Rectal smooth muscle tissue (tissue), 1 donor: ENCODE data around the gene NSG2.

Experiments
- H3K27ac ChIP-seq: one replicate; pipeline ENCODE4 v1.7.0; 2013; ENCODE audit warnings: low read depth, low read length, inconsistent platforms
- H3K27me3 ChIP-seq: one replicate; pipeline ENCODE4 v1.7.0; 2013; ENCODE audit warnings: low read length; ENCODE audit not compliant: control insufficient read depth, insufficient read depth
- H3K36me3 ChIP-seq: one replicate; pipeline ENCODE4 v1.7.0; 2013; ENCODE audit warnings: low read length; ENCODE audit not compliant: control insufficient read depth, insufficient read depth
- H3K4me1 ChIP-seq: one replicate; pipeline ENCODE4 v1.7.0; 2013; ENCODE audit warnings: low read length; ENCODE audit not compliant: control insufficient read depth, insufficient read depth
- H3K4me3 ChIP-seq: one replicate; pipeline ENCODE4 v1.7.0; 2013; ENCODE audit warnings: low read length
- H3K9ac ChIP-seq: one replicate; pipeline ENCODE4 v1.7.0; 2013; ENCODE audit warnings: low read length

The NSG2 gene

DNA sequence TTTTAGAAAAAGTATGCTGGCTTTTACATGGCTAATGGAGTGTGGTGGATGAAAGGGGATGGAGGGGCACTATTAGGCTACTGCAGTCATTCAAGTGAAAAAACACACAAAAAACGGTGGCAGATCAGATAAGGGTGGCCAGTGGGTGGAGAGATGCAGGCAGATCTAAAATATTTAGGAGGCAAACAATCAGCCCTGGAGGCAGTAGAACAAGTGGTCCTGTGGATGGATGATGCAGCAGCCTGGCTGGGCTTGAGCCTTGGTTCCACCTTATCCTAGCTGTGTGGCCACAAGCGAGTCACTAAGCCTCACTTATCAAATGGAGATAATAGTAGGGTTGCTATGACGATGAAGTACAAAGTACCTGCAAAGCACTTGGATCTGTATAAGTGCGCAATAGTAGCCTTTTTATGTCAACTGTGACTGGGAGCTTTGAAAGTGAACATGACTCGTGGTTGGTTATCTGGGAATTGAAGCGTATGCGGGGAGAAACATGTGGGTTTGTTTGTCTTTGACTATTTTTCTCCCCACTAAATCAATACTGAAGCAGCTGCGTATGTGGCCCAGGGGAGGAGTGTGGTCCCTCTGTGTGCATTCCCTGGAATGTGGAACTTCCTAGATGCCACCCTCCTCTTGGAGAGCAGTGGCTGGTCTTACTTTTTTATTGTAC, 20.2 kb downstream of the NSG2 start:
- Histone ChIP-seq H3K4me3 (no peak overlapping the region), H3K36me3 (no peaks in the 10 kb centered on the region), H3K4me1 (no peaks in the 10 kb centered on the region), H3K27me3 (no peaks in the 10 kb centered on the region), H3K27ac (no peak overlapping the region), H3K9ac (no peak overlapping the region)

DNA sequence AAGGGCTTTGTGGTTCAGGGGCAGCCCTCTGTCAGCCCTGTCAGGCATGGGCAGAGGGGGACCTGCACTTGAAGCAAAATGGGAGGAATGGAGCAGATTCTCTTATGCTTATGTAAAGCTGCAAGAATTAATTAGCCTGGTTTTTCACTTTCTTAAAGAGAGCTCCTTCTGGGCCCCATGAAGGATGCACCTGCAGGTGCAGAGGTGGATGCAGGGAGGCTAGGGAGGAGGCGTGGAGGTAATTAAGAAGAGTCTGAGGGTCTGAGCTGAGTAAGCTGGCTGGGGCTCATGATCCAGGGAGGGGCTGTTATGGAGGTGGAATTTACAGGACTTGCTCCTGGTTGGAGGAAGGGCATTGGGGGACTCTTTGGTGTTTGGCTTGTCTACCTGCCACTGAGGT, 22.0 kb downstream of the NSG2 start:
- H3K27ac ChIP-seq: no peak overlapping the region

GRCh38 chr5:174071484-174071883, 26.0 kb downstream of the NSG2 start:
- no peak overlapping the region for H3K9ac ChIP-seq
- no peak overlapping the region for H3K27ac ChIP-seq
- no peak overlapping the region for H3K4me3 ChIP-seq
- no peaks in the 10 kb centered on the region for H3K36me3 ChIP-seq
- H3K4me1 ChIP-seq: peaks cover 2% of the 10 kb centered on the region
- H3K27me3 ChIP-seq: no peaks in the 10 kb centered on the region

More for the DNA sequence above, 22.0 kb downstream of the NSG2 start:
- Histone ChIP-seq H3K4me3 (no peak overlapping the region), H3K9ac (no peak overlapping the region), H3K27me3 (no peaks in the 10 kb centered on the region), H3K36me3 (no peaks in the 10 kb centered on the region), H3K4me1 (no peaks in the 10 kb centered on the region)

GRCh38 chr5:174073122-174073660, 27.7 kb downstream of the NSG2 start:
- no peaks in the 10 kb centered on the region for H3K27me3 ChIP-seq
- H3K4me3 ChIP-seq: no peak overlapping the region
- H3K27ac ChIP-seq: no peak overlapping the region
- peaks cover 2% of the 10 kb centered on the region for H3K4me1 ChIP-seq
- no peak overlapping the region for H3K9ac ChIP-seq
- H3K36me3 ChIP-seq: no peaks in the 10 kb centered on the region

DNA sequence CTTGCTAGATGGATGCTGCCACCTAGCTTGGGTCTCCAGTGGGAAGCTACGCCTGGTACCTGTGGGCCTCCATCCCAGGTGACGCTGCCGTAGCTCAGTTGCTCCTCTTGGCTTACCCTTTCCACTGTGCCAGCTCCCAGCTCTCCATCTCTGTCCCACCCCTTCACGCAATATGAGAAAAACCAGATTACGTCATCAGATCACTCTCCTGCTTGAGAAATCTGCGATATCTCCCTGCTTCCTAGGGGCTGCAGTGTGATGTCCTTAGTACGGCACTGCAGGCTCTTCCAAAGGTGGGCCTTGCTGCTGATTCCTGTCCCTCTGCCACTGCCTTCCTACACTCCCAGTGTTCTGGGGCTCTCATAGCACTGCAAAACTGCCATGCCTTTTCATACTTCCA, 28.9 kb downstream of the NSG2 start:
- Histone ChIP-seq H3K27ac (no peak overlapping the region), H3K4me3 (no peak overlapping the region), H3K27me3 (no peaks in the 10 kb centered on the region), H3K36me3 (no peaks in the 10 kb centered on the region), H3K4me1 (peaks cover 2% of the 10 kb centered on the region), H3K9ac (no peak overlapping the region)

GRCh38 chr5:174078416-174078815, 32.9 kb downstream of the NSG2 start:
- no peak overlapping the region for H3K27ac ChIP-seq
- H3K27me3 ChIP-seq: no peaks in the 10 kb centered on the region
- no peaks in the 10 kb centered on the region for H3K36me3 ChIP-seq
- H3K4me1 ChIP-seq: no peaks in the 10 kb centered on the region
- no peak overlapping the region for H3K4me3 ChIP-seq
- H3K9ac ChIP-seq: no peak overlapping the region

DNA sequence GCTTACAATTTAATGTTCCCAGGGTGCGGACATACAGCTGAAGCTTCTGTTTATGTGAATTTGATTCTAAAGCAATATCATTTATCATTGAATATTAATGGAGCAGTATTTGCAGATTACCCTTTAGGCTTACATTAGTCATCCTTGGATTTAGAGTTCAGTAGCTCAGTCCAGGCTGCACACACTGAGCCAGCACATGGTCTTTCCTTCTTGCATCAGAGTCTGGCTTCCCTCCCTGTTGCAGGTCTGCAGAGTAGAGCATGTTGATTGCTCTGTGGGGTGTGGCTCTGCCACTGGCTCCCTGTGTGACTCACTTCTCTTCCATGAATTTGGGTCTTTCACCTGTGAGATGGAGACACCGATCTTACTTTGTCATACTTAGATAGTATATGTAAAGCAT, 36.8 kb downstream of the NSG2 start:
- no peak overlapping the region for H3K27ac ChIP-seq
- no peak overlapping the region for H3K4me3 ChIP-seq
- H3K4me1 ChIP-seq: no peaks in the 10 kb centered on the region
- no peaks in the 10 kb centered on the region for H3K36me3 ChIP-seq
- H3K9ac ChIP-seq: no peak overlapping the region
- no peaks in the 10 kb centered on the region for H3K27me3 ChIP-seq

DNA sequence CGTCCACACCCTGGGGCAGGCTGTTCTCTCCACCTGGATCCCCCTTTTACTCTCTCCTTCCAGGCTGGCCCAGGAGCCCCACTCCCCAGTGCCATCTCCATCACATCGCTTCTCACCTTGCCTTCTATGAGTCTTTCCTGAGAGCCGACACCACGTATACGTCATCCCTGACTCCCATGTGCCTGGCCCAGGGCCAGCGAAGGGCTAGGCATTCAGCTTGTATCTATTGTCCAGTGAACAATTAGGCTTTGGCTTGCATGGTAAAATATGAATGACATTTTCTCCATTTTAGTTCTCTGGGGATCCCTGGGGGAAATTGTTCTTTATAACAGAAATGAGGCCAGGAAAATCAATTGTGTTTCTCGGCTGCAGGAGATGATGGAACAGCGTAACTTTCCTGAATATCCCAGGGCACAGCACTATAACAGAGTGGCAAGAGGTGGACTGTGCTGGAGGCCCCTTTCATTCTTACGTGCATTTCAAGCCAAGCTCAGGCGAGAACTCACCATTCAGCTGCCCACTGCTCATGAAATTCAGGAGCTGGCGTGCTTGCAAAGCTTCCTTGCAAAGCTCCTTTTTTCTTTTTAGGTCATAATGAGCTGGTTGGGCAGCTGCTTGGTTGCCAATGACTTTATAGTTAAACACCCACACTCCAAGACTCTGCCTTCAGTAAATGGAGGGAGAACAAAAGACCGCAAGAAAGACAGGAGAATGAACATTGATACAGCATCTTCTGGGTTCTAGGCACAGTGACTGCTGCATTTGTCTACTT, 37.7 kb downstream of the NSG2 start:
- no peak overlapping the region for H3K27ac ChIP-seq
- H3K4me3 ChIP-seq: no peak overlapping the region
- no peaks in the 10 kb centered on the region for H3K27me3 ChIP-seq
- H3K9ac ChIP-seq: no peak overlapping the region
- H3K4me1 ChIP-seq: no peaks in the 10 kb centered on the region
- H3K36me3 ChIP-seq: no peaks in the 10 kb centered on the region

DNA sequence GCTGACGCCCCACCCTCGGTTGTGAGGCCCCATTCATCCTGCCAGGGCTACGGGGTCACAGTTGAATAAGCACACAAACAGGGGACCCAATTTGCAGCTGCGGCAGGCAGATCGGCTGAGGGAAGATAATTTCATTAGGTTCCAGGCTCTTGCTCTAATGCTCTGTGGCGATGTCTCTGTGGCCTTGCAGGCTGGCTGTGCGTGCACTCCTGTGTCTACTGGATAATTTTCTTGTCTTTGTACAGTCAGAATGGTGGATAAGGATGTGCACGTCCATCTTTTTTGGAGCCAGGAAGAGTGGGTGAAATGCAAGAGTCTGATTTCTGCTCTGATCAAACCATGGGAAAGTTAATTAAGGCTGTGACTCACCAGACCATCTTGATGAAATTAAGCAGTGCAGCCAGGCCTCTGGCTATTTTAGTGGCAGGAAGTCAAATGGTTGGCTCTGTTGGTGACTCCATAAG, 39.2 kb downstream of the NSG2 start:
- Histone ChIP-seq H3K27ac (no peak overlapping the region), H3K36me3 (no peaks in the 10 kb centered on the region), H3K9ac (no peak overlapping the region), H3K4me1 (no peaks in the 10 kb centered on the region), H3K4me3 (no peak overlapping the region), H3K27me3 (no peaks in the 10 kb centered on the region)

- Histone ChIP-seq H3K27me3 (no peaks in the 10 kb centered on the region), H3K9ac (no peak overlapping the region), H3K36me3 (no peaks in the 10 kb centered on the region), H3K27ac (no peak overlapping the region), H3K4me1 (no peaks in the 10 kb centered on the region), H3K4me3 (no peak overlapping the region)
These were observed 41.2 kb downstream of the NSG2 start for GRCh38 chr5:174086751-174087150.

- H3K4me3 ChIP-seq: no peak overlapping the region
- no peak overlapping the region for H3K27ac ChIP-seq
- no peak overlapping the region for H3K9ac ChIP-seq
- no peaks in the 10 kb centered on the region for H3K4me1 ChIP-seq
- H3K36me3 ChIP-seq: no peaks in the 10 kb centered on the region
- H3K27me3 ChIP-seq: no peaks in the 10 kb centered on the region
These were observed 42.3 kb downstream of the NSG2 start for GRCh38 chr5:174087783-174088182.

DNA sequence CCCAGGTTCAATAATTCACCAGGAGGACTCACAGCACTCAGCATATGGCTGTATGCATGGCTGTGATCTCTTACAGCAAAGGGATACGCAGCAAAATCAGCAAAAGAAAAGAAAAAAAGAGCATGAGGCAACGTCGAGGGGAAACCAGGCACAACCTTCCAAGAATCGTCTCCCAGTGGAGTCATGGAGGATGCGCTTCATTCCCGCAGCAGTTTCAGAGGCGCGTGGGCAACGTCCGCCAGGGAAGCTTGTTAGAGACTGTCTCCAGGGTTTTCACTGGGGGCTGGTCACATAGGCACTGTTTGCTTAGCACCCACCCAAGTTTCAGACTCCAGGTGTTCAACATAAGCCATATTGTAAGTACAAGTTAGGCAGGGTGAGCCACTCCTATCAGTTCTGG, 44.6 kb downstream of the NSG2 start:
- Histone ChIP-seq H3K27me3 (no peaks in the 10 kb centered on the region), H3K4me3 (no peak overlapping the region), H3K36me3 (no peaks in the 10 kb centered on the region), H3K4me1 (no peaks in the 10 kb centered on the region), H3K9ac (no peak overlapping the region), H3K27ac (no peak overlapping the region)
